HEK293T (cell line): ENCODE measurements around the gene DMAC2L.

Source experiments
- CTCF ChIA-PET: fragments of 350-600 bp; formaldehyde crosslinking; extraction: SDS; loops from one replicate; lab custom pipeline; 2021; ENCODE audit warnings: antibody characterized with exemption, inconsistent platforms; lab: Yijun Ruan, JAX
- POLR2A ChIA-PET: fragments of 350-600 bp; formaldehyde crosslinking; extraction: SDS; loops from one replicate; lab custom pipeline; 2020; ENCODE audit warnings: antibody characterized with exemption, inconsistent platforms; lab: Yijun Ruan, JAX
- DNase-seq: peaks from one replicate; pipeline ENCODE4 v3.0.0; 2012; ENCODE audit warnings: mixed read lengths; ENCODE audit errors: extremely low spot score
- ARNT ChIP-seq: fragments of 450-650 bp; IDR thresholded peaks from 2 replicates; pipeline ENCODE4 v1.6.1; 2017; ENCODE audit warnings: mild to moderate bottlenecking
- BHLHE40 ChIP-seq: fragments of 450-650 bp; IDR thresholded peaks from 2 replicates; pipeline ENCODE4 v1.6.1; 2016; ENCODE audit warnings: mild to moderate bottlenecking, moderate library complexity, borderline replicate concordance
- CTBP1 ChIP-seq: fragments of 450-650 bp; IDR thresholded peaks from 2 replicates; pipeline ENCODE4 v1.6.1; 2016; ENCODE audit warnings: borderline replicate concordance
- ELF4 ChIP-seq: fragments of 450-650 bp; IDR thresholded peaks from 2 replicates; pipeline ENCODE4 v1.6.1; 2017; ENCODE audit warnings: antibody characterized with exemption
- FOXA1 ChIP-seq: fragments of 450-650 bp; IDR thresholded peaks from 2 replicates; pipeline ENCODE4 v1.6.1; 2016; ENCODE audit warnings: mild to moderate bottlenecking
- FOXK2 ChIP-seq: fragments of 450-650 bp; IDR thresholded peaks from 2 replicates; pipeline ENCODE4 v1.6.1; 2016; ENCODE audit warnings: mild to moderate bottlenecking
- FOXM1 ChIP-seq: fragments of 450-650 bp; IDR thresholded peaks from 2 replicates; pipeline ENCODE4 v1.6.1; 2017; ENCODE audit warnings: mild to moderate bottlenecking, borderline replicate concordance
- HDGF ChIP-seq: fragments of 450-650 bp; IDR thresholded peaks from 2 replicates; pipeline ENCODE4 v1.6.1; 2017; ENCODE audit warnings: antibody characterized with exemption, borderline replicate concordance
- L3MBTL2 ChIP-seq: fragments of 450-650 bp; conservative IDR thresholded peaks from 2 replicates; pipeline ENCODE4 v1.6.1; 2016; ENCODE audit warnings: mild to moderate bottlenecking
- LEF1 ChIP-seq: fragments of 450-650 bp; IDR thresholded peaks from 2 replicates; pipeline ENCODE4 v1.6.1; 2017; ENCODE audit warnings: mild to moderate bottlenecking, borderline replicate concordance
- NFRKB ChIP-seq: fragments of 450-650 bp; IDR thresholded peaks from 2 replicates; pipeline ENCODE4 v1.6.1; 2016; ENCODE audit warnings: mild to moderate bottlenecking, moderate library complexity
- PKNOX1 ChIP-seq: fragments of 450-650 bp; IDR thresholded peaks from 2 replicates; pipeline ENCODE4 v1.6.1; 2016
- SP1 ChIP-seq: fragments of 450-650 bp; IDR thresholded peaks from 2 replicates; pipeline ENCODE4 v1.6.1; 2017
- SUZ12 ChIP-seq: fragments of 450-650 bp; IDR thresholded peaks from 2 replicates; pipeline ENCODE4 v1.6.1; 2016; ENCODE audit warnings: mild to moderate bottlenecking
- TARDBP ChIP-seq: fragments of 450-650 bp; IDR thresholded peaks from 2 replicates; pipeline ENCODE4 v1.6.1; 2016
- ZNF384 ChIP-seq: fragments of 450-650 bp; IDR thresholded peaks from 2 replicates; pipeline ENCODE4 v1.6.1; 2016

Gene DMAC2L

DNA sequence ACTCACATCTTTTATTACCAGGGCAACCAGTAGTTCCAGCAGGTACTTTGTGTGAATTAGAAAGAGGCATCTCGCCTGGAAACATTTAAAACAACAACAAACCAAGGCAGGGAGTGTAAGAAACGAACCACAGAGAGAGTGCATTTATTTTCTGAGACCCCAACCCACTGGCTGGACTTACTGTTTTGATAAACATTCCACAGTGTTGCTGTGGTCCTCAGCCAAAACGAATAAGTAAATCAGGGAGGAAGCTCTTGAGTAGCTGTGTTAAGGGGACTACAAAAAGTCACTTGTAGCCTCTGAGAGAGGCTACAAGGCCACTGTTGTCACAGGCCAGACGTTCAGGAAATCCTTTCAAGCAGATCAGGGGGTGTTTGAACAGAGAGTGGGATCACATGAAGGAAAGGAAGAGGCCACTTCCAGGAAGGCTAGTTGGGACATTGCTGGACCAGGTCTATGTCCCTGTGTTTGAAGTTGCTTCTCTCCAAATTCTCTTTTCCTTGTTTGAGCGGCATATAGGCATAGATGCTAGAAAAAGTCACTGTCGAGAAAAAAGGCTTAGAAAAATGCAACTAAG is 33.8 kb downstream of the DMAC2L start:
- DNase-seq: no peak
- TF ChIP-seq FOXM1 (no peak), TARDBP (no peak)
- POLR2A ChIA-PET: interaction anchor here (1.1 to 1.3 kb wide), 3 partner anchors 34 to 186 kb away, joined by 3 to 4 read pairs (median 3); no protein-coding TSS in a partner anchor
- CTCF ChIA-PET: no interaction called here

DNA sequence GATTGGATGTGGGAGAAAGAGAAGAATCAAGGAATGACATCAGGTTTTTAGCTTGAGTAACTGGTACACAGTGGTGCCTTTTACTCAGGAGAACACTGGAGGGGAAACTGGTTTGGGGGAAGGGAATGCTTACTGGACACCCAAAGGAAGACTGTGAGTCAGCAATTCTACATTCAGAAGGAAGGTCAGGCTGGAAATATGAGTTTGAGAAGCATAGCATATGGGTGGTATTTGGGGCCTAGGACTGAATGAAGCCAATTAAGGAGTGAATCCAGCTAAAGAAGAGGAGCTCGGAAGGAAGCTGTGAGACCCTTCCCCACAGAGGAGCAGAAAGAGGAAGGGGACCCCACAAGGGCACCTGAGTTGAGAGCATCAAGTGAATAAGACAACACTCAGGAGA is 35.4 kb downstream of the DMAC2L start:
- DNase-seq: no peak
- ChIA-PET CTCF (interaction anchor here (0.5 kb wide), 1 partner anchor 153 kb away, joined by 3 read pairs; no protein-coding TSS in a partner anchor), POLR2A (interaction anchor here (0.9 kb wide), 1 partner anchor 45 kb away, joined by 3 read pairs; no protein-coding TSS in a partner anchor)
- no peak for TF ChIP-seq PKNOX1
- no peak for TF ChIP-seq LEF1
- no peak for TF ChIP-seq FOXK2
- no peak for TF ChIP-seq HDGF
- no peak for TF ChIP-seq FOXM1
- no peak for TF ChIP-seq ARNT
- no peak for TF ChIP-seq NFRKB
- no peak for TF ChIP-seq L3MBTL2
- TF ChIP-seq SUZ12: no peak

GRCh38 chr14:50348933-50349332 is 36.8 kb downstream of the DMAC2L start:
- DNase-seq: no peak
- ChIA-PET POLR2A (no interaction called here), CTCF (no interaction called here)
- TF ChIP-seq SP1: no peak
- no peak for TF ChIP-seq BHLHE40
- TF ChIP-seq ARNT: no peak
- TF ChIP-seq FOXM1: no peak
- no peak for TF ChIP-seq TARDBP
- TF ChIP-seq ELF4: no peak
- no peak for TF ChIP-seq L3MBTL2
- no peak for TF ChIP-seq FOXK2
- no peak for TF ChIP-seq CTBP1
- TF ChIP-seq LEF1: no peak
- no peak for TF ChIP-seq ZNF384
- TF ChIP-seq NFRKB: no peak
- TF ChIP-seq SUZ12: no peak
- TF ChIP-seq FOXA1: no peak
- TF ChIP-seq HDGF: no peak
- TF ChIP-seq PKNOX1: no peak

GRCh38 chr14:50350975-50351374 is 38.9 kb downstream of the DMAC2L start:
- CTCF ChIA-PET: no interaction called here
- POLR2A ChIA-PET: no interaction called here

GRCh38 chr14:50352584-50352983 is 40.5 kb downstream of the DMAC2L start:
- ChIA-PET CTCF (no interaction called here), POLR2A (no interaction called here)
- no peak for DNase-seq
- TF ChIP-seq BHLHE40: no peak
- TF ChIP-seq FOXK2: no peak
- peak; percentile 31 for TF ChIP-seq PKNOX1

More at GRCh38 chr14:50350975-50351374, 38.9 kb downstream of the DMAC2L start:
- DNase-seq: no peak
- no peak for TF ChIP-seq LEF1
- no peak for TF ChIP-seq TARDBP
- no peak for TF ChIP-seq CTBP1
- no peak for TF ChIP-seq SP1
- no peak for TF ChIP-seq L3MBTL2
- TF ChIP-seq HDGF: no peak
- no peak for TF ChIP-seq PKNOX1
- TF ChIP-seq SUZ12: no peak
- TF ChIP-seq ELF4: no peak
- no peak for TF ChIP-seq FOXM1
- TF ChIP-seq FOXA1: no peak
- no peak for TF ChIP-seq BHLHE40
- TF ChIP-seq NFRKB: no peak
- no peak for TF ChIP-seq FOXK2
- TF ChIP-seq ZNF384: no peak

DNA sequence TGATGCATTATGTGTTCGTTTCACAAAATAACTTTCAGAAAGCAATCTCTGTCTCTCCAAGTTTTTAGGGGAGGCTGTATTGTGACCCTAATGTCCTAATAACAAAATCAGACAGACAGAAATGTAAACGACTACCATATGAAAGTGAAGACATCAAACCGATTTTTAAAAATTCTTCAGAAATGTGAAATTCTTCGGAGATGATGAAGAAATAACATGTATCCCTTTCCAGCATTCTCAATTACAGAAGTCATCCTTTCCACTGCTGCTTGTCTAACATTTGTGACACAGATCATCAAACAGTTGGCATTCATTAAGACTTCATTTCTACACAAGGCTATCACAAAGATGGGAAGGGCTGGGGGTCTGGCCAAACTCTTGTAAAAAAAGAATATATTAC is 41.0 kb downstream of the DMAC2L start:
- no peak for DNase-seq
- TF ChIP-seq ZNF384 (no peak), FOXK2 (no peak), LEF1 (no peak), BHLHE40 (no peak), SP1 (no peak), FOXM1 (no peak), L3MBTL2 (no peak)
- CTCF ChIA-PET: no interaction called here
- POLR2A ChIA-PET: no interaction called here
